ENCODE measurements around the gene AGO1.
A peak's percentile ranks its signal among the peaks of the same experiment; 100 is the strongest.

AGO1 gene

GRCh38 chr1:35882945-35883634, at the start of gene AGO1:
TSS of gene AGO1 (plus strand) at chr1:35883209. CDS start at chr1:35883422, 213 bp downstream.
- peak; percentile 99 for DNase-seq (ENCODE audit: low spot score)
- FAIRE-seq = no peak

DNA sequence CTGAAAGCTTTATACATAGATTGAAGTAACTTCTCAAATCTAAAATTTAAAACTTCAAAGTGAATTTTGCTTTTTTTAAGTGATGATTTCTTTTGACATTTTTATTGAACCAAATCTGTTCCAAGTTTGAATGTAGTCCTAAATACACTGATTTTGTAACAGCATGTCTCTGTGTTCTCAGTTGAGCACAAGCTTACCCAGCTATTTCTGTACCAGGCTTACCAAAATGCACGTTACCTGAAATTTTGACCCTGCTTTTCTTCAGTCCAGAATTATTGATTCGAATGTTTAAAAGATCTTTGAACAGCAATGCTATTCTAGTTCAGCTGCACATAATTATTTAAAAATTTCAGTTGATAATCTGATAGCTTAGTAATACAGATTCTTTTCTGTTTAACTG, 49.6 kb upstream of the AGO1 start:
- DNase-seq (ENCODE audit: low spot score) = no peak
- FAIRE-seq = no peak

- FAIRE-seq = no peak
These were observed 48.8 kb upstream of the AGO1 start for GRCh38 chr1:35834218-35834617.

GRCh38 chr1:35835398-35835797, 47.6 kb upstream of the AGO1 start:
- no peak for FAIRE-seq
- DNase-seq (ENCODE audit: low spot score) = no peak

More at GRCh38 chr1:35834218-35834617, 48.8 kb upstream of the AGO1 start:
- no peak for DNase-seq (ENCODE audit: low spot score)

- no peak for FAIRE-seq
- no peak for DNase-seq (ENCODE audit: low spot score)
These were observed 46.3 kb upstream of the AGO1 start for GRCh38 chr1:35836734-35837133.

DNA sequence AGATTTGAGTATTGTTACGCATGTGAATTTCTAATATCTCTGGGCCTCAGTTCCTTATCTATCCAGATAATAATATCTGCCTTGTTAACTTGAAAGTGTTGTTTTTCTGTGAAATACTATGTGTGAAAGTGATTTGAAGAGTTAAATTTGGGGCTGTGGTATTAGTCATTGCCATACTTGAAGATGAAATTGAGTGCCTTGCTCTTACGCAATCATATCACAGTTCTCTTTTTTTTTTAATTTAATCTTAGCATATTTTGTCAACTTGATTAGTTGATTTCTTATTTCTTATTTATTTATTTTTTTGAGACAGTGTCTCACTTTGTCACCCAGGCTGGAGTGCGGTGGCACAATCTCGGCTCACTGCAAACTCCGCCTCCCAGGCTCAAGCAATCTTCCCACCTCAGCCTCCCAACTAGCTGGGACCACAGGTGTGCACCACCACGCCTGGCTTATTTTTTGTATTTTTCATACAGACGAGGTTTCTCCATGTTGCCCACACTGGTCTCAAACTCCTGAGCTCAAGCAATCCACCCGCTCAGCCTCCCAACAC, 44.2 kb upstream of the AGO1 start:
- FAIRE-seq (no peak), DNase-seq (ENCODE audit: low spot score) (no peak)

GRCh38 chr1:35844826-35845225, 38.2 kb upstream of the AGO1 start:
- no peak for FAIRE-seq
- DNase-seq (ENCODE audit: low spot score) = no peak

GRCh38 chr1:35845766-35846165, 37.2 kb upstream of the AGO1 start:
- no peak for DNase-seq (ENCODE audit: low spot score)

GRCh38 chr1:35847935-35848565, 35.0 kb upstream of the AGO1 start:
- FAIRE-seq = no peak
- DNase-seq (ENCODE audit: low spot score) = no peak

More at GRCh38 chr1:35845766-35846165, 37.2 kb upstream of the AGO1 start:
- FAIRE-seq = no peak

DNA sequence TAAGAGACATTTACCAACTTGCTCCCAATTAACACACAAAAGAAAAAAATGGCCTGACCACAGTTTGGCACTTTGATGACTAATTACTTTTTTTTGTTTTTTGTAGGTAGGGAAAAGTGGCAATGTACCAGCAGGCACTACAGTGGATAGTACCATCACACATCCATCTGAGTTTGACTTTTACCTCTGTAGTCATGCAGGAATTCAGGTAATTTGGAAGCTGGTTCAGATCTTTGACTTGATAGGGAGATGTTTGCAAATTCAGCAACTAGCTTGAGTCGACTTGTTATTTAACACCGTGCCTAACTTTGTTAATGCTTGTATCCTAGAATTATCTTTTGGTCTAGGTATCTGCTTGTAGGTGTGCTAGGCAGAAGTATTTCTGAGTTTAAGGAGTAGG, 33.0 kb upstream of the AGO1 start:
- FAIRE-seq (no peak), DNase-seq (ENCODE audit: low spot score) (no peak)

DNA sequence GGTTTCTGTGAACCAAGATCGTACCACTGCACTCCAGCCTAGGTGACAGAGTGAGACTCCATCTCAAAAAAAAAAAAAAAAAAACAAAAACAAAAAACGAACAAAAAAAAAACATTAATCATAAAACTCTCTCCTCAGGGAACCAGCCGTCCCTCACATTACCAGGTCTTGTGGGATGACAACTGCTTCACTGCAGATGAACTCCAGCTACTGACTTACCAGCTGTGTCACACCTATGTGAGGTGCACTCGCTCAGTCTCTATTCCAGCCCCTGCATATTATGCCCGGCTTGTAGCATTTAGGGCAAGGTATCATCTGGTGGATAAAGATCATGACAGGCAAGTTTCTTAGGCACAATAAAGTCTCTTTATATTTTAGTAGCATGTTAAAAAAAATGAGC, 32.3 kb upstream of the AGO1 start:
- no peak for FAIRE-seq
- DNase-seq (ENCODE audit: low spot score) = no peak

GRCh38 chr1:35851132-35851869, 31.7 kb upstream of the AGO1 start:
- DNase-seq (ENCODE audit: low spot score) (no peak), FAIRE-seq (no peak)

- no peak for FAIRE-seq
These were observed 30.8 kb upstream of the AGO1 start for GRCh38 chr1:35852241-35852640.

DNA sequence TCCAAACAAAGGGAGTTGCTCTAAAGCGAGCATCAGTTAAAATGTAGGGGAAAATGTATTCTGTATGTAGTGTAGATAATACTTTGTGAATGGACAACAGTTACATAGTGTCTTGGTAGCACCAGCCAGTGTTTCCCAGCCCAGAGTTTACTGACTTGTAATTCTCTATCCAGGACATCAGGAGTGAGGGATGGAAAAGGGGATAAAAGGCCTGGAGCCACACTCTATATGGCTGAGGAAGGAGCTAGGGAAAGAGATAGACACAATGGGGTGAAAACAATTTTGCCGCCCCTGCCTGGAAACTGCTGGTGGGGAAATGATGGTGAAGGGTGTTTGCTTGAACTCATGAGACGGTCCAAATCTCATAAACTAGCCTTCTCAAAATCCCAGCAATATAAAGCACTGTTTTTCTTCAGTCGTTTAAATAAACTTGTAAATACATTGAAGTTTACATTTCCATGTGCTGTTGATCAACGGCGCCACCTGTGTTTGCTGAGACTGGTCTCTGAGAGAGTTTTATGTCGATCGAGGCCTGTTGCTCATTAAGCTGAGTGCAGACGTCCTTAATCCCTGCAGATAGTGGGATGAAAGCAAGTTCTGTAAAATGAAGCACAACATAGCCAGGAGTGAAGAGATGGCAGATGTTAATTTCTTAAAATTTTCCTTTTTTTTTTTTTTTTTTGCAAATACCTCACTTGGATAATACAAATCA, 27.9 kb upstream of the AGO1 start:
- no peak for DNase-seq (ENCODE audit: low spot score)
- FAIRE-seq = no peak

More at GRCh38 chr1:35852241-35852640, 30.8 kb upstream of the AGO1 start:
- DNase-seq (ENCODE audit: low spot score) = no peak

GRCh38 chr1:35856964-35857363, 26.0 kb upstream of the AGO1 start:
- FAIRE-seq (no peak), DNase-seq (ENCODE audit: low spot score) (no peak)

DNA sequence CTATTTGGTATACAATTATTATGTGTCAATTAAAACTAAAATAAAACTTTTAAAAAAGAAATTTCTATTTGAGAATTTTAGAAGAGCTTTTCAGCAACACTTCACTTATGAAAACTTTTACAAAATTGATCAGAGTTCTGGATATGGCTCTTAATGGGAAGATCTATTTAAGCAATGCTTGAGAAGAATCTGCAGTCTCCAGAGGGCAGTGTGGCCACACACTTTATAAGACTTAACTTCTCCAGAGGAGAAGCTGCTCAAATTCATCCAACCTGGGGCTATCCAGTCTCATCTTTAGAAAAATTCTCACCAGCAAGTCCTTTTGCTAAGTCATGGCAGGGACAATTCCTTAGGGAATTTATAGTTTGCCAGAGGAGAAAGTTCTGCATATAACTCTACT, 25.2 kb upstream of the AGO1 start:
- no peak for DNase-seq (ENCODE audit: low spot score)

GRCh38 chr1:35860696-35861095, 22.3 kb upstream of the AGO1 start:
- FAIRE-seq (no peak), DNase-seq (ENCODE audit: low spot score) (no peak)

More for the DNA sequence above, 25.2 kb upstream of the AGO1 start:
- FAIRE-seq = no peak

DNA sequence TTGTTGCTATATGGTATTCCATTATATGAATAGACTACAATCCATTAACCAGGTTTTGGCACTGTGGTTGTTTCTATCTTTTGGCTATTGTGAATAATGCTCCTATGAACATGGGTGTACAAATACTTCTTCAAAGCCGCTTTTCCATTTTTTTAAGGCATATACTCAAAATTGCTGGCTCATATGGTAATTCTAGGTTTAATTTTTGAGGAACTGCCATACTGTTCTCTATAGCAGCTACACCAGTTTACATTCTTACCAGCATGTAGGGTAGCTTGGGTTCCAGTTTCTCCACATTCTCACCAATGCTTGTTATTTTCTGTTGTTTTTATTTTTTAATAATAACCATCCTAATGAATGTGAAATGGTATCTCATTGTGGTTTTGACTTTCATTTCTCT, 19.9 kb upstream of the AGO1 start:
- no peak for FAIRE-seq
- no peak for DNase-seq (ENCODE audit: low spot score)

DNA sequence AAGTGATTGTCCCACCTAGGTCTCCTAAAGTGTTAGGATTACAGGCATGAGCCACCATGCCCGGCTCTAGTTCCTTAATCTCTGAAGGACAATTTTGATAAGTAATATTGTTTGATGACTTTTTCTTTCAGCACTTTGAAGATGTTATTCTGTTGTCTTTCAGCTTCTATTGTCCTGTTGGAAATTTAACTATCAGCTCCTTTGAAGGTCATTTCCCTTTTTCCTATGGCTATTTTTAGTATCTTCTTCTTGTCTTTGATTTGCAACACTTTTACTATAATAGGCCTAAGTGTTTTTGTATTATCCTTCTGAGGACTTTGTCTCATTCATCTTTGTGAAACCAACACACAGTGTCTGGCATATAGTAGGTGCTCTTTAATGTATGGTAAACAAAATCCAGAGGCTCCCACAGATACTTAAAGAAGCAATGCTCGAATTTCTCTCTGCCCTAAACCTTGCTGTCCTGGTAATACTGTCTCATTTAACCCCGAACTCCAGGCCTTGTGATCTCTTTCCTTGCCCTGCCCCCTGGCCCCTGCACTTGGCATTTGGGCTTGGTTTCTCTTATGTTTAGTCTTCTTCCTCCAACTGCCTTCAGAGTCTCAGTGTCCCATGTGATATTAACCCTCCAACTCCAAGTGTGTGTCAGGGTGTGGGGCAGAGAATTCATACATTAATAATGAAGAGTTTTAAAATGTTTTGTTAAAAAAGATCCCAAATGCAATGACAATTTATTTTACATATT, 19.0 kb upstream of the AGO1 start:
- FAIRE-seq = no peak
- DNase-seq (ENCODE audit: low spot score) = no peak

DNA sequence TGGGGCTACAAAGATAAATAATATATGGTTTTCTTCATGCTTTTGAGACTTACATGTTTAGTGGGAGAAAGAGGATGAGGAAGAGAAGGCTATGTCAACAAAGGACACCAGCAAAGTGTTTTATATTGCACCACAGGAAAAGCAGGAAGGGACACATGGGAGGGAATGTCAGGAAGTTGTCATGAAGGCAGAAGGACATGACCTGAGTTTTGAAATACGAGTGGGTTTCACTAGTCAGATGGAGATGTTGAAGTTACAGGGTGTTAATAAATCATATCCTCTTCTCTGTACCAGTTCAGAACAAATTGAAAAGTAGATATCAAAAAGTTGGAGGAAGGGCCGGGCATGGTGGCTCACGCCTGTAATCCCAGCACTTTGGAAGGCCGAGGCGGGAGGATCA, 18.2 kb upstream of the AGO1 start:
- no peak for DNase-seq (ENCODE audit: low spot score)
- FAIRE-seq = no peak

- FAIRE-seq = no peak
- DNase-seq (ENCODE audit: low spot score) = no peak
These were observed 16.0 kb upstream of the AGO1 start for GRCh38 chr1:35866991-35867390.
